CD4-positive, alpha-beta memory T cell (primary cell): ENCODE results near the gene INPP5J. TPM values are rescaled to one million over a fixed set of nuclear protein-coding genes. Genes with fewer than 3 reads are reported as not detected.
A peak's percentile ranks its signal among the peaks of the same experiment; 100 is the strongest.

Experiments
- CTCF ChIA-PET: fragments of 350-600 bp; sonication (Branson Sonifier 250); formaldehyde crosslinking; loops from one replicate; lab custom pipeline; 2021; ENCODE audit warnings: inconsistent platforms; ENCODE audit not compliant: partially characterized antibody; lab: Charles Lee
- POLR2A ChIA-PET: fragments of 350-600 bp; sonication (Branson Sonifier 250); formaldehyde crosslinking; loops from one replicate; lab custom pipeline; 2021; ENCODE audit not compliant: partially characterized antibody; lab: Charles Lee
- DNase-seq, 5 donors: peaks; one replicate each; pipeline versions ENCODE4 v3.0.0 to v3.0.0-alpha.2; 2020 to 2022; ENCODE audit warnings: mixed read lengths in 1 of 5
- H3K27ac ChIP-seq: one replicate; pipeline ENCODE4 v1.7.0; 2013; ENCODE audit warnings: low read depth, low read length
- H3K27me3 ChIP-seq: 2 replicates; pipeline ENCODE4 v1.7.0; 2013; ENCODE audit warnings: mild to moderate bottlenecking, low read length, moderate library complexity; ENCODE audit not compliant: insufficient read depth
- H3K36me3 ChIP-seq: 2 replicates; pipeline ENCODE4 v1.7.0; 2013; ENCODE audit warnings: mild to moderate bottlenecking, low read length, moderate library complexity; ENCODE audit not compliant: insufficient read depth
- H3K4me1 ChIP-seq: 2 replicates; pipeline ENCODE4 v1.7.0; 2013; ENCODE audit warnings: mild to moderate bottlenecking, low read length, moderate library complexity; ENCODE audit not compliant: insufficient read depth
- H3K4me3 ChIP-seq, 2 donors: one replicate each; pipeline ENCODE4 v1.7.0; 2013; ENCODE audit warnings: low read length in 2 of 2, mild to moderate bottlenecking in 1 of 2
- H3K9me3 ChIP-seq, 2 donors: one replicate each; pipeline ENCODE4 v1.7.0; 2013; ENCODE audit warnings: low read length in 2 of 2, control low read depth in 1 of 2; ENCODE audit not compliant: control insufficient read depth in 1 of 2
- H3K27ac Mint-ChIP-seq, 7 donors: one replicate each; pipeline ENCODE4 v1.8.0; 2020 to 2021; ENCODE audit warnings: mixed read lengths in 7 of 7, mild to moderate bottlenecking in 6 of 7, inconsistent platforms in 3 of 7, moderate library complexity in 3 of 7
- H3K27me3 Mint-ChIP-seq, 2 donors: one replicate each; pipeline ENCODE4 v1.8.0; 2020 to 2021; ENCODE audit warnings: mixed read lengths in 2 of 2
- H3K36me3 Mint-ChIP-seq, 2 donors: one replicate each; pipeline ENCODE4 v1.8.0; 2020 to 2021; ENCODE audit warnings: mixed read lengths in 2 of 2, inconsistent platforms in 1 of 2, mild to moderate bottlenecking in 1 of 2
- H3K4me1 Mint-ChIP-seq, 4 donors: one replicate each; pipeline ENCODE4 v1.8.0; 2020 to 2021; ENCODE audit warnings: mixed read lengths in 4 of 4, mild to moderate bottlenecking in 1 of 4
- H3K4me3 Mint-ChIP-seq, 8 donors: one replicate each; pipeline ENCODE4 v1.8.0; 2020 to 2021; ENCODE audit warnings: mixed read lengths in 8 of 8, mild to moderate bottlenecking in 7 of 8, moderate library complexity in 6 of 8, inconsistent platforms in 3 of 8
- H3K9me3 Mint-ChIP-seq, 8 donors: one replicate each; pipeline ENCODE4 v1.8.0; 2020 to 2021; ENCODE audit warnings: mixed read lengths in 8 of 8, mild to moderate bottlenecking in 5 of 8, inconsistent platforms in 3 of 8, moderate library complexity in 1 of 8
- intact Hi-C: fragments of 100-400 bp; cut with micrococcal nuclease; formaldehyde crosslinking; loops from one replicate; pipeline ENCODE4 v1.15.1; 2023
- microRNA-seq: library from miRNA; unstranded; fragments of <30 nt; microRNA quantifications from one replicate; pipeline ENCODE4 v1.2.0, GENCODE V29; 2021; ENCODE audit warnings: borderline replicate concordance, borderline number of aligned reads, borderline microRNAs expressed, mixed read lengths
- polyA plus RNA-seq, 2 donors: library from polyadenylated mRNA; unstranded; fragments of 300-500 nt; fragmentation: Illumina TruSeq; gene quantifications; one replicate each; pipeline ENCODE4 v1.2.3, GENCODE V29; 2021
- total RNA-seq, 2 experiments: library from RNA; stranded (reverse); gene quantifications; one replicate each; pipeline ENCODE4 v1.2.3, GENCODE V29; 2021

Gene INPP5J
- total and polyA plus RNA-seq, 4 experiments from 2014 or later = 0.15 to 0.22 TPM; not detected in 2

GRCh38 chr22:31176923-31177322 is 54.2 kb downstream of the INPP5J start:
- no peak overlapping the region for H3K27ac Mint-ChIP-seq
- peaks cover 35 to 45% of the 10 kb centered on the region in 2 donors for H3K36me3 Mint-ChIP-seq
- H3K27ac ChIP-seq = no peak overlapping the region
- peaks cover 11% of the 10 kb centered on the region for H3K36me3 ChIP-seq
- H3K4me3 Mint-ChIP-seq = no peak overlapping the region
- ChIA-PET POLR2A (no interaction called here), CTCF (no interaction called here)
- H3K27me3 ChIP-seq = no peaks in the 10 kb centered on the region
- H3K9me3 ChIP-seq = no peaks in the 10 kb centered on the region
- H3K4me1 Mint-ChIP-seq = peaks cover 14 to 44% (median 30%) of the 10 kb centered on the region in 4 donors
- peaks cover 0 to 5% (median 0%) of the 10 kb centered on the region in 8 donors for H3K9me3 Mint-ChIP-seq
- no peak for DNase-seq
- intact Hi-C loops = no loop called here
- no peaks in the 10 kb centered on the region for H3K27me3 Mint-ChIP-seq
- H3K4me3 ChIP-seq = no peak overlapping the region
- no peaks in the 10 kb centered on the region for H3K4me1 ChIP-seq

GRCh38 chr22:31177420-31178162 is 54.8 kb downstream of the INPP5J start:
- intact Hi-C loops = no loop called here
- peaks cover 35 to 45% of the 10 kb centered on the region in 2 donors for H3K36me3 Mint-ChIP-seq
- Histone ChIP-seq H3K27me3 (no peaks in the 10 kb centered on the region), H3K4me3 (no peak overlapping the region), H3K4me1 (no peaks in the 10 kb centered on the region), H3K27ac (no peak overlapping the region), H3K36me3 (peaks cover 11% of the 10 kb centered on the region), H3K9me3 (no peaks in the 10 kb centered on the region)
- no peak for DNase-seq
- no peak overlapping the region for H3K4me3 Mint-ChIP-seq
- peaks cover 0 to 5% (median 0%) of the 10 kb centered on the region in 8 donors for H3K9me3 Mint-ChIP-seq
- CTCF ChIA-PET = no interaction called here
- H3K27me3 Mint-ChIP-seq = no peaks in the 10 kb centered on the region
- POLR2A ChIA-PET = no interaction called here
- peak overlapping the region in 3 of 7 donors; percentile 10 to 32 (median 21) for H3K27ac Mint-ChIP-seq
- H3K4me1 Mint-ChIP-seq = peaks cover 14 to 44% (median 30%) of the 10 kb centered on the region in 4 donors

GRCh38 chr22:31178859-31179258 is 56.1 kb downstream of the INPP5J start:
- ChIA-PET CTCF (interaction anchor here (0.9 kb wide), 1 partner anchor 486 kb away, joined by 3 read pairs; no protein-coding TSS in a partner anchor), POLR2A (no interaction called here)
- Mint-ChIP-seq H3K27ac (peak overlapping the region in 1 of 7 donors; percentile 37), H3K4me1 (peaks cover 9 to 32% (median 20%) of the 10 kb centered on the region in 4 donors), H3K36me3 (peaks cover 35 to 36% of the 10 kb centered on the region in 2 donors), H3K9me3 (peaks cover 0 to 5% (median 0%) of the 10 kb centered on the region in 8 donors), H3K4me3 (no peak overlapping the region), H3K27me3 (no peaks in the 10 kb centered on the region)
- no peak for DNase-seq
- no peaks in the 10 kb centered on the region for H3K4me1 ChIP-seq
- H3K27me3 ChIP-seq = no peaks in the 10 kb centered on the region
- no peak overlapping the region for H3K27ac ChIP-seq
- no peaks in the 10 kb centered on the region for H3K9me3 ChIP-seq
- peaks cover 11% of the 10 kb centered on the region for H3K36me3 ChIP-seq
- intact Hi-C loops = no loop called here
- no peak overlapping the region for H3K4me3 ChIP-seq

GRCh38 chr22:31179345-31179744 is 56.6 kb downstream of the INPP5J start:
- peak overlapping the region in 1 of 7 donors; percentile 42 for H3K27ac Mint-ChIP-seq
- Histone ChIP-seq H3K27ac (no peak overlapping the region), H3K27me3 (no peaks in the 10 kb centered on the region), H3K36me3 (peaks cover 11% of the 10 kb centered on the region), H3K4me3 (no peak overlapping the region), H3K4me1 (no peaks in the 10 kb centered on the region), H3K9me3 (no peaks in the 10 kb centered on the region)
- intact Hi-C loops = no loop called here
- H3K4me1 Mint-ChIP-seq = peaks cover 8 to 30% (median 19%) of the 10 kb centered on the region in 4 donors
- peaks cover 0 to 5% (median 0%) of the 10 kb centered on the region in 8 donors for H3K9me3 Mint-ChIP-seq
- no peak for DNase-seq
- ChIA-PET CTCF (interaction anchor here (0.9 kb wide), 1 partner anchor 486 kb away, joined by 3 read pairs; no protein-coding TSS in a partner anchor), POLR2A (no interaction called here)
- H3K36me3 Mint-ChIP-seq = peaks cover 34 to 35% of the 10 kb centered on the region in 2 donors
- H3K27me3 Mint-ChIP-seq = no peaks in the 10 kb centered on the region
- no peak overlapping the region for H3K4me3 Mint-ChIP-seq

GRCh38 chr22:31184015-31184414 is 61.2 kb downstream of the INPP5J start:
- H3K4me1 Mint-ChIP-seq = peaks cover 4 to 15% (median 9%) of the 10 kb centered on the region in 4 donors
- POLR2A ChIA-PET = no interaction called here
- peaks cover 27 to 28% of the 10 kb centered on the region in 2 donors for H3K36me3 Mint-ChIP-seq
- H3K9me3 Mint-ChIP-seq = peaks cover 0 to 5% (median 0%) of the 10 kb centered on the region in 8 donors
- Histone ChIP-seq H3K4me1 (no peaks in the 10 kb centered on the region), H3K36me3 (peaks cover 15% of the 10 kb centered on the region), H3K27ac (no peak overlapping the region), H3K27me3 (no peaks in the 10 kb centered on the region), H3K4me3 (no peak overlapping the region), H3K9me3 (no peaks in the 10 kb centered on the region)
- H3K27me3 Mint-ChIP-seq = no peaks in the 10 kb centered on the region
- intact Hi-C loops = no loop called here
- H3K4me3 Mint-ChIP-seq = no peak overlapping the region
- CTCF ChIA-PET = no interaction called here
- DNase-seq = no peak
- no peak overlapping the region for H3K27ac Mint-ChIP-seq

Small RNAs within 50 kb of the gene (microRNA-seq; reads per million reads assigned to microRNA genes)
- 0.96 reads per million for gene MIR3928

Other genes starting within 250 kb of the INPP5J start
- 10 to 100 TPM; 43.8 to 46.3 TPM for gene MORC2, start 154.2 kb upstream of the INPP5J start, total RNA-seq
- 10 to 100 TPM in 1 of 2 donors, 1 to 10 TPM in 1; 9.5 to 22.8 TPM for gene MORC2, start 154.2 kb upstream of the INPP5J start, polyA plus RNA-seq
- 100 to 1,000 TPM; 129 to 132 TPM for gene TUG1, start 153.7 kb upstream of the INPP5J start, total RNA-seq
- 10 to 100 TPM; 12.3 to 20.6 TPM for gene TUG1, start 153.7 kb upstream of the INPP5J start, polyA plus RNA-seq
- 1 to 10 TPM; 1.6 to 1.7 TPM for gene SMTN, start 41.6 kb upstream of the INPP5J start, total RNA-seq
- gene SMTN, start 41.6 kb upstream of the INPP5J start, polyA plus RNA-seq = under 1 TPM; 0.34 to 0.78 TPM
- gene SELENOM, start 15.4 kb upstream of the INPP5J start, total RNA-seq = 10 to 100 TPM; 64.2 to 68.6 TPM
- 100 to 1,000 TPM; 107 to 150 TPM for gene SELENOM, start 15.4 kb upstream of the INPP5J start, polyA plus RNA-seq
- not detected for gene PLA2G3, start 17.5 kb downstream of the INPP5J start, total RNA-seq
- gene PLA2G3, start 17.5 kb downstream of the INPP5J start, polyA plus RNA-seq = not detected
- 10 to 100 TPM; 31.5 to 31.7 TPM for gene RNF185, start 37.2 kb downstream of the INPP5J start, total RNA-seq
- 10 to 100 TPM; 24.1 to 27.1 TPM for gene RNF185, start 37.2 kb downstream of the INPP5J start, polyA plus RNA-seq
- gene LIMK2, start 89.3 kb downstream of the INPP5J start, total RNA-seq = 10 to 100 TPM; 32.2 to 33.2 TPM
- gene LIMK2, start 89.3 kb downstream of the INPP5J start, polyA plus RNA-seq = 10 to 100 TPM; 12.3 to 26.8 TPM
- 100 to 1,000 TPM; 399 to 411 TPM for gene PIK3IP1, start 169.5 kb downstream of the INPP5J start, total RNA-seq
- gene PIK3IP1, start 169.5 kb downstream of the INPP5J start, polyA plus RNA-seq = 100 to 1,000 TPM; 418 to 473 TPM
- 10 to 100 TPM; 40.9 to 43.7 TPM for gene PATZ1, start 223.4 kb downstream of the INPP5J start, total RNA-seq
- gene PATZ1, start 223.4 kb downstream of the INPP5J start, polyA plus RNA-seq = 10 to 100 TPM in 1 of 2 donors, 1 to 10 TPM in 1; 6.6 to 19.7 TPM